Heart left ventricle (tissue), 16 donors: Measurements from ENCODE around the gene CRNN. TPM values are rescaled to one million over a fixed set of nuclear protein-coding genes. Genes with fewer than 3 reads are reported as not detected.

ENCODE experiments used
- ATAC-seq, 4 donors: fragments of 200-7000 bp; cut with Tn5 transposase; one replicate each; pipeline ENCODE4 v1.9.1; 2020 to 2022; ENCODE audit warnings: moderate library complexity in 4 of 4, mild to moderate bottlenecking in 3 of 4, moderate number of reproducible peaks in 1 of 4
- DNase-seq, 5 donors: peaks; one replicate each; pipeline ENCODE4 v3.0.0-alpha.2; 2020
- H3K27ac ChIP-seq, 12 donors: fragments of 200-600 bp; sonication (generic) in 4 of 12; one replicate each; pipeline versions ENCODE4 v1.5.0 to v1.8.0; 2016 to 2022; ENCODE audit warnings: mild to moderate bottlenecking in 2 of 12
- H3K27me3 ChIP-seq, 9 donors: fragments of 200-600 bp; sonication (generic) in 2 of 9; one replicate each; pipeline versions ENCODE4 v1.5.1 to v1.8.0; 2016 to 2022; ENCODE audit warnings: mild to moderate bottlenecking in 3 of 9
- H3K36me3 ChIP-seq, 9 donors: fragments of 200-600 bp; sonication (generic) in 2 of 9; one replicate each; pipeline versions ENCODE4 v1.5.0 to v1.8.0; 2018 to 2022; ENCODE audit warnings: mild to moderate bottlenecking in 2 of 9
- H3K4me1 ChIP-seq, 12 donors: fragments of 200-600 bp; sonication (generic) in 4 of 12; one replicate each; pipeline versions ENCODE4 v1.5.0 to v1.8.0; 2016 to 2022; ENCODE audit warnings: mild to moderate bottlenecking in 3 of 12
- H3K4me3 ChIP-seq, 12 donors: fragments of 200-600 bp; sonication (generic) in 4 of 12; one replicate each; pipeline versions ENCODE4 v1.5.0 to v1.8.0; 2017 to 2022; ENCODE audit warnings: mild to moderate bottlenecking in 9 of 12, moderate library complexity in 4 of 12
- H3K9me3 ChIP-seq, 12 donors: fragments of 200-600 bp; sonication (generic) in 4 of 12; one replicate each; pipeline versions ENCODE4 v1.5.0 to v1.8.0; 2016 to 2022; ENCODE audit warnings: mild to moderate bottlenecking in 1 of 12
- CTCF ChIP-seq, 12 donors: fragments of 200-600 bp; sonication (generic) in 4 of 12; IDR thresholded peaks; one replicate each; pipeline versions ENCODE4 v1.5.0 to v1.8.0; 2018 to 2022; ENCODE audit warnings: antibody characterized with exemption in 12 of 12, mild to moderate bottlenecking in 5 of 12
- POLR2A ChIP-seq, 2 donors: fragments of 450-650 bp; IDR thresholded peaks; one replicate each; pipeline ENCODE4 v1.6.1; 2017; ENCODE audit warnings: antibody characterized with exemption in 2 of 2, mild to moderate bottlenecking in 2 of 2, moderate library complexity in 2 of 2
- WGBS, 4 donors: extraction: QIAGEN DNeasy Blood & Tissue Kit in 2 of 4; methylation state at CpG; one replicate each; pipeline versions ENCODE4 v1.1.5 to v1.1.7; 2013 to 2018; 5-methylcytosine and 5-hydroxymethylcytosine counted together
- intact Hi-C, 10 donors: fragments of 100-400 bp; cut with DNase I; formaldehyde crosslinking; loops; one replicate each; pipeline versions ENCODE4 v1.11.1 to v1.14.2; 2022
- polyA plus RNA-seq, 2 donors: library from polyadenylated mRNA; stranded (reverse); fragments of 200-250 nt; gene quantifications; one replicate each; pipeline ENCODE4 v1.2.3, GENCODE V29; 2013
- total RNA-seq, 9 donors: library from RNA; depleted of rRNA in 2 of 9; stranded (reverse); fragments of >200 nt in 2 of 9; fragmentation: NEBNext Ultra II Directional in 3 of 9; extraction: Animal tissue kit (Norgen Biotek cat#: 25700) in 3 of 9; gene quantifications; one replicate each; pipeline versions ENCODE4 v1.1.0 to v1.2.4, GENCODE V29; 2016 to 2023
- donor health status: ischemic (EF 13 %, LVEDD 7.1; RV severe dilation, severe dysfunction).
- donor health status: healthy with polysubstance abuse.
- donor health status: DM: no; HTN: yes; CAD: no.
- donor health status: DM: no; HTN: no; CAD: no.
- donor health status: ischemic (EF 25% LVEDD 6.9; RV normal size, moderate dysfunction).
- donor health status: ischemic (EF 25% LVEDD 5.7; RV mildly dilated, moderate dysfunction).
- donor health status: healthy.
- donor health status: DM: yes; HTN: yes; CAD: no.
- donor health status: ischemic (EF 35%, LVEDD 5.7; RV mildly dilated, moderate dysfunction).
- donor health status: nonischemic (EF 11% LVEDD 7.7; RV severe dilation, severe dysfunction).
- donor health status: DM: yes; HTN: yes; CAD: no.
- donor health status: PGD.
- donor health status: ischemic (EF 29% LVEDD 5.4; RV normal size, mild dysfunction).
- donor health status: nonischemic (EF 23%, LVEDD 6.1; RV moderate dilation, normal function).

Gene CRNN
- total and polyA plus RNA-seq, 11 donors, result 0.24 TPM; not detected in 10

- no peaks in the 10 kb centered on the region for H3K27me3 ChIP-seq
- TF ChIP-seq CTCF (IDR thresholded peaks at IDR 0.05), result no peak
- H3K4me1 ChIP-seq, result no peaks in the 10 kb centered on the region
- no peaks in the 10 kb centered on the region for H3K9me3 ChIP-seq
- ATAC-seq, result no peak
- no peak overlapping the region for H3K4me3 ChIP-seq
- DNase-seq, result no peak
- WGBS, 4 donors, result 66 to 77% (median 74%) methylated on average over 3 of the region's 3 CpGs
- no peak overlapping the region for H3K27ac ChIP-seq
- intact Hi-C loops, result loop anchor here in 1 of 10 donors (10.0 kb wide), 1 partner anchor 45 kb away; the partner anchor contains the start of gene FLG2
- H3K36me3 ChIP-seq, result no peaks in the 10 kb centered on the region
Observed at GRCh38 chr1:152410028-152410427, 4.0 kb downstream of the CRNN start.

GRCh38 chr1:152408664-152409063, 5.4 kb downstream of the CRNN start:
- Histone ChIP-seq H3K27me3 (peaks cover 0 to 4% (median 0%) of the 10 kb centered on the region in 9 donors), H3K36me3 (no peaks in the 10 kb centered on the region), H3K9me3 (no peaks in the 10 kb centered on the region), H3K27ac (no peak overlapping the region), H3K4me1 (no peaks in the 10 kb centered on the region), H3K4me3 (no peak overlapping the region)
- WGBS, 4 donors, result 87 to 95% (median 89%) methylated on average over 4 of the region's 4 CpGs
- no peak for TF ChIP-seq POLR2A (IDR thresholded peaks at IDR 0.05)
- TF ChIP-seq CTCF (IDR thresholded peaks at IDR 0.05), result no peak
- intact Hi-C loops, result no loop called here
- no peak for ATAC-seq
- DNase-seq, result no peak

GRCh38 chr1:152398812-152399698, 15.0 kb downstream of the CRNN start:
- 26 to 36% (median 34%) methylated on average over 7 to 8 of the region's 8 CpGs for WGBS, 4 donors
- H3K4me3 ChIP-seq, result no peak overlapping the region
- intact Hi-C loops, result no loop called here
- no peaks in the 10 kb centered on the region for H3K9me3 ChIP-seq
- H3K36me3 ChIP-seq, result no peaks in the 10 kb centered on the region
- H3K27me3 ChIP-seq, result peaks cover 0 to 8% (median 0%) of the 10 kb centered on the region in 9 donors
- H3K27ac ChIP-seq, result no peak overlapping the region
- H3K4me1 ChIP-seq, result no peaks in the 10 kb centered on the region
- TF ChIP-seq POLR2A (IDR thresholded peaks at IDR 0.05) (no peak), CTCF (IDR thresholded peaks at IDR 0.05) (peak in 5 of 12 donors; percentile 12 to 27 (median 19))
- DNase-seq (no peak), ATAC-seq (peak in 1 of 4 donors; percentile 20)

GRCh38 chr1:152397474-152397873, 16.6 kb downstream of the CRNN start:
- ATAC-seq, result no peak
- intact Hi-C loops, result no loop called here
- Histone ChIP-seq H3K4me1 (no peaks in the 10 kb centered on the region), H3K4me3 (no peak overlapping the region), H3K27ac (no peak overlapping the region), H3K36me3 (no peaks in the 10 kb centered on the region), H3K9me3 (no peaks in the 10 kb centered on the region), H3K27me3 (peaks cover 0 to 8% (median 0%) of the 10 kb centered on the region in 9 donors)
- TF ChIP-seq POLR2A (IDR thresholded peaks at IDR 0.05) (no peak), CTCF (IDR thresholded peaks at IDR 0.05) (no peak)
- DNase-seq, result no peak
- WGBS, 4 donors, result 59 to 78% (median 67%) methylated on average over 5 of the region's 5 CpGs
